Ovary (tissue), 3 donors: ENCODE results near the gene ENPP3.

ENCODE experiments used
- CTCF ChIP-seq, 3 donors: fragments of 450-650 bp in 2 of 3; fragments of 200-600 bp in 1 of 3; IDR thresholded peaks; one replicate each; pipeline versions ENCODE4 v1.5.1 to v1.8.0; 2016 to 2022; ENCODE audit warnings: antibody characterized with exemption in 3 of 3, mild to moderate bottlenecking in 1 of 3
- EP300 ChIP-seq: sonication (generic); formaldehyde crosslinking; IDR thresholded peaks from one replicate; pipeline ENCODE4 v1.6.1; 2017; ENCODE audit warnings: antibody characterized with exemption
- POLR2A ChIP-seq: fragments of 450-650 bp; IDR thresholded peaks from one replicate; pipeline ENCODE4 v1.6.1; 2017; ENCODE audit warnings: antibody characterized with exemption, mild to moderate bottlenecking, moderate library complexity
- donor health status: DM: no; HTN: no; CAD: no.

- TF ChIP-seq CTCF (IDR thresholded peaks at IDR 0.05) (no peak), POLR2A (no peak), EP300 (no peak)
Measured at GRCh38 chr6:131766631-131767030, 129.5 kb downstream of the ENPP3 start.
